GM06990 (cell line): ENCODE data around the gene MCF2L.

ENCODE experiments used
- DNase-seq: peaks from one replicate; pipeline ENCODE4 v3.0.0-alpha.2; 2011; ENCODE audit not compliant: insufficient read length; ENCODE audit errors: extremely low read depth
- H3K27me3 ChIP-seq: replicated peaks from 2 replicates; pipeline ENCODE4 v1.6.0; 2011; ENCODE audit warnings: low read length; ENCODE audit not compliant: control insufficient read depth, insufficient read depth
- H3K36me3 ChIP-seq: 2 replicates; pipeline ENCODE4 v1.5.1; 2011; ENCODE audit warnings: low read length; ENCODE audit not compliant: control insufficient read depth, insufficient read depth
- H3K4me3 ChIP-seq: replicated peaks from 2 replicates; pipeline ENCODE4 v1.5.1; 2011; ENCODE audit warnings: low read depth, mild to moderate bottlenecking, control low read depth, low read length
- CTCF ChIP-seq: IDR thresholded peaks from 2 replicates; pipeline ENCODE4 v1.5.1; 2011; ENCODE audit warnings: low read length, control low read depth, mild to moderate bottlenecking, inconsistent platforms; ENCODE audit not compliant: insufficient read depth, poor library complexity, severe bottlenecking

Gene MCF2L

GRCh38 chr13:113022391-113022744, 53.4 kb downstream of the MCF2L start:
- H3K27me3 ChIP-seq, result peaks cover 2% of the 10 kb centered on the region; the same call in 1 of the 2 replicates
- H3K36me3 ChIP-seq, result no peaks in the 10 kb centered on the region
- no peak overlapping the region for H3K4me3 ChIP-seq
- no peak for TF ChIP-seq CTCF
- no peak for DNase-seq

- DNase-seq, result no peak
- no peak for TF ChIP-seq CTCF
- Histone ChIP-seq H3K36me3 (no peaks in the 10 kb centered on the region), H3K4me3 (no peak overlapping the region), H3K27me3 (peaks cover 2% of the 10 kb centered on the region; the same call in 1 of the 2 replicates)
These were observed 53.9 kb downstream of the MCF2L start for GRCh38 chr13:113022745-113023574.

- TF ChIP-seq CTCF, result no peak
- DNase-seq, result no peak
- Histone ChIP-seq H3K36me3 (no peaks in the 10 kb centered on the region), H3K27me3 (peaks cover 2% of the 10 kb centered on the region; the same call in 1 of the 2 replicates), H3K4me3 (no peak overlapping the region)
These were observed 54.8 kb downstream of the MCF2L start for GRCh38 chr13:113023694-113024430.

- Histone ChIP-seq H3K4me3 (no peak overlapping the region), H3K27me3 (peaks cover 2% of the 10 kb centered on the region; the same call in 1 of the 2 replicates), H3K36me3 (no peaks in the 10 kb centered on the region)
- no peak for TF ChIP-seq CTCF
- no peak for DNase-seq
These were observed 55.5 kb downstream of the MCF2L start for GRCh38 chr13:113024466-113024865.

- H3K27me3 ChIP-seq, result peaks cover 2% of the 10 kb centered on the region; the same call in 1 of the 2 replicates
- no peak for DNase-seq
- no peak for TF ChIP-seq CTCF
- H3K36me3 ChIP-seq, result no peaks in the 10 kb centered on the region
- no peak overlapping the region for H3K4me3 ChIP-seq
These were observed 57.4 kb downstream of the MCF2L start for GRCh38 chr13:113026391-113026910.
